GM04503 (cell line): ENCODE measurements around the gene NUDT2.
"Not testable (repeated sequence)": the region's sequence is repeated elsewhere in the genome, so short reads cannot be mapped to it uniquely, and the experiment has no call there.

Source experiments
- DNase-seq: peaks from one replicate; pipeline ENCODE4 v3.0.0-alpha.2; 2012; ENCODE audit warnings: low read depth

Gene NUDT2

DNA sequence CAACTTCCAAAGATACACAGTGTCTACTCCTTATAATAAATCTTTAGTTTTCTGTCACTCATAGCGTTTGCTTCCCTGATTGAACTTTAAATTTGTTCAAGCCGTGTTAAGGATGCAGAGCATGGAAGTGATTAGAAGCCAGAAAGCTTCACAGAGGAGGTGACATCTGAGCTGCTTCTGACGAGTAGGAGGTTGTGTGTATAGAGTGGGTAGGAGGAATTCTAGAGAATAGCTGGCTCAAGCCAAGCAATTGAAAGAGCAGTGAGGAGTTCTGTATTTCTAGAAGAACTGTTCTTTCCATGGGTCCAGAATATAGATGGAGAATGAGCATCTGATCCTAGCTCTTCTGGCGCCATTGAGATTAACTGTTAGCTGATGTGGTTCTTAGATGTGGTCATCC lies 6.0 kb downstream of the NUDT2 start:
- DNase-seq: no peak

GRCh38 chr9:34337403-34337802 lies 8.0 kb downstream of the NUDT2 start:
- no peak for DNase-seq

DNA sequence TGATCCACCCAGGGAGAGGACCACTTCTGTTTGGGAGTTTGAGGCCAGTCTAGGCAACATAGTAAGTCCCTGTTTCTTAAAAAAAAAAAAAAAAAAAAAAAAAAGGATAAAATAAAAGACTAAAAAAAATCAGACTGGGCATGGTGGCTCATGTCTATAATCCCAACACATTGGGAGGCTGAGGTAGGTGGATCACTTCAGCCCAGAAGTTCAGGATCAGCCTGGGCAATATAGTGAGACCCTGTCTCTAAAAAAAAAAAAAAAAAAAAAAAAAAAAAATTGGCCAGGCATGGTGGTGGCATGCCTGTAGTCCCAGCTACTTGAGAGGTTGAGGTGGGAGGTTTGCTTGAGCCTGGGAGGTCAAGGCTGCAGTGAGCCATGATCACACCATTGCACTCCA lies 8.7 kb downstream of the NUDT2 start:
- DNase-seq: not testable (repeated sequence)

GRCh38 chr9:34338665-34339385 lies 9.5 kb downstream of the NUDT2 start:
- DNase-seq: no peak

DNA sequence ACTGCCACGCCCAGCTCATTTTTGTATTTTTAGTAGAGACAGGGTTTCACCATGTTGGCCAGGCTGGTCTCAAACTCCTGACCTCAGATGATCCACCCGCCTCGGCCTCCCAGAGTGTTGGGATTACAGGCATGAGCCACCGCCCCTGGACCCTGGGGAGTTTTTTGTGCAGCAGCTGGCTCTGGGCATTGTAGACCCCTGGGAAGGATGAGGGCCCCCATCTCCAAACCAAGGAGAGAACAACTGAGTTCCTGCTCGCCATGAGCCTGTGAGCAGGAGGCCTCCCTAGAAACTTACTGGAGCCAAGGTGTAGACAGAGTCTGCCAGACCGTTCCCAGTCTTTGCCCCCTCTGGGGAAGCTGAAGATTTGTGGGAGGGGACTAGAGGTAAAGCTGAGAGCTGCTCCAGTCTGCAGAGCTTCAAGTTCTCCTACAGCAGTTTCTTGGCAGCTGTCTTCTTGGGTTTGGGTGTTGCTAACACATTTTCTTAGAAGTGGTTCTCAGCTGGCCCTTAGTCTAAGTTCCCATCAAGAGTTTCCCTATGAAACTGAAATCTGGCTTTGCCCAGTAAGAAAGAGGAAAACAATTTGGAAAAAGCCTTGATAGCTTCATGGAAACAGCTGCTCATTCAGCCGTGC lies 12.4 kb downstream of the NUDT2 start:
- no peak for DNase-seq

DNA sequence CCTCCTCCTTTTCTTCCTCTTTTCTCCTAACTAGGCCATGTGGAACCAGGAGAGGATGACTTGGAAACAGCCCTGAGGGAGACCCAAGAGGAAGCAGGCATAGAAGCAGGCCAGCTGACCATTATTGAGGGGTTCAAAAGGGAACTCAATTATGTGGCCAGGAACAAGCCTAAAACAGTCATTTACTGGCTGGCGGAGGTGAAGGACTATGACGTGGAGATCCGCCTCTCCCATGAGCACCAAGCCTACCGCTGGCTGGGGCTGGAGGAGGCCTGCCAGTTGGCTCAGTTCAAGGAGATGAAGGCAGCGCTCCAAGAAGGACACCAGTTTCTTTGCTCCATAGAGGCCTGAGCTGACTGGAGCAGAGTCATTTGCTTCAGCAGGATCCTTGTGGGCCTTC lies 13.7 kb downstream of the NUDT2 start:
- no peak for DNase-seq

DNA sequence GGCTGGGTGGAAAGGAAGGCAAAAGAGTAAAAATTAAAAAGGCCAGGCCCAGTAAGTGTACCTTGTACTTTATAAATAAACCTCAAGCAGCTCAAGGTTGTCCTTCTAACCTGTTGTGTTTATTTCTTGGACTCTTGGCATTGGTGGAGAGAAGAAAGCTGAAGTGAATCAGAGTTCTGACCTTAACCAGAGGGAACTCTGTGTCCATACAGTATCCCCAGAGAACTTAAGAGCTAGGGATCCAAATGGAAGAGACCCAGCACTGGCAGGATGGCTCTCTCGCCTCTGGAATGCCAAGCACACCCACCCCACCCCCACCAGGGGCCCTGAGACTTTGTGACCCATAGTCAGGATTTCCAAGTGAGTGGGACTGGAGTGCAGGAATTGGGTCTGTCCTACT lies 14.2 kb downstream of the NUDT2 start:
- no peak for DNase-seq

DNA sequence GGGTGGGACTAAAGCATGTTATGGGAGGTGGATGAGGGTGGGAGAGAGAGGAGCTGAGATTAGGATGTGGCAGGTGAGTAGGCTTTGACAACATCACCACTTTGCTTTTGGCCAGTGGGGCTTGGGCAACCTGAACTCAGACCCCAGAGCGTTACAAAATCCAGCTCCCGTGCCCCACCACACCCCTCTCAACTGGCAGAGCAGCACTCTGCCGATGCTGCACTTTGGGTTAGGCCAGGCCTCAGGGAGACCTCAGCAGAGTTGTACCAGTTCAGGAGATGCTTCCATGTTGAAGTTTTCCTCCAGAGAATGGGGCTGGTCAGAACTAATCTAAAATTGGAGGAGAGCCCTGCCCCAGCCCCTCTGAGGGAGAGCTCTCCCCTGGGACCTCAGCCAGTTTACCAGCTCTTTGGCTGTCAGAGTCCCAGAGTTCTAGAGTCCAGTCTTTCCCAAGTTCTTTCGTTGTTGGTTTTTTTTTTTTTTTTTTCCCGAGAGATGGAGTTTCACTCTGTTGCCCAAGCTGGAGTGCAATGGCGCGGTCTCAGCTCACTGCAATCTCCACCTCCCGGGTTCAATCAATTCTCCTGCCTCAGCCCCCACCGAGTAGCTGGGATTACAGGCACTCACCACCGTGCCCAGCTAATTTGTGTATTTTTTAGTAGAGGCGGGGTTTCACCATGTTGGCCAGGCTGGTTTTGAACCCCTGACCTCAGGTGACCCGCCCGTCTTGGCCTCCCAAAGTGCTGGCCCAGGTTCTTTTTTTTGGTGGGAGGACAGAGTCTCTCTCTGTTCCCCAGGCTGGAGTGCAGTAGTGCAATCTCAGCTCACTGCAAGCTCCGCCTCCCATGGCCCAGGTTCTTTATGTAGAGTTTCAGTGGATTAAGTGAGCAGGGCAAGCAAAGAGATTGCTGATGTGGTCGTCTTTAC lies 17.8 kb downstream of the NUDT2 start:
- DNase-seq: no peak

- no peak for DNase-seq
Observed at GRCh38 chr9:34347800-34348158, 18.4 kb downstream of the NUDT2 start.

DNA sequence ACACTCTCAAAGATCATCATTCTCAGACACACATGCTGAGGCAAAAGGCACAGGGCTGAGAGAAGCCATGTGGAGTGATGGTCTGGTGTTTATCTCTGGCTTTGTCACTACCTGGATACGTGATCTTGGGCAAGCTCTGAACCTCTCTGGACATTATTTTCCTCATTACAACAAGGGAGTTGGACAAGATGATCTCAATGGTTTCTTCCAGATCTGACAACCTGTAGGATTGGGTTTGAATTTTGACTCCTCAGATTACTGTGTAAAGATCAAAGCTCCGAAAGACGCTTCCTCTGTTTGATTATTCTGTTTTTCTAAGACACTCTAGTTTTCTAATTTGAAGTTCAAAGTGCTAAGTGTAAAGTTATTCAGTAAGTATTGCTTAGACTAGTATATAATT lies 20.0 kb downstream of the NUDT2 start:
- no peak for DNase-seq

GRCh38 chr9:34352122-34352652 lies 22.8 kb downstream of the NUDT2 start:
- not testable (repeated sequence) for DNase-seq

DNA sequence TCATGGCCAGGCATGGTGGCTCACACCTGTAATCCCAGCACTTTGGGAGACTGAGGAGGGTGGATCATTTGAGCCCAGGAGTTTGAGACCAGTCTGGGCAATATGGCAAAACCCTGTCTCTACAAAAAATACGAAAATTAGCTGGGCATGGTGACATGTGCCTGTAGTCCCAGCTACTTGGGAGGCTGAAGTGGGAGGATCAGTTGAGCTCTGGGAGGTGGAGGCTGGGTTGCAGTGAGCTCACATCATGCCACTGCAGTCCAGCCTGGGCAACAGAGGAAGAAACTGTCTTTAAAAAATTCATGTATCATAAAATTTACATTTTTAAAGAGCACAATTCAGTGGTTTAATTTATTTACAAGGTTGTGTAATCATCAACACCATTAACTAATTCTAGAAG lies 23.6 kb downstream of the NUDT2 start:
- DNase-seq: not testable (repeated sequence)

- DNase-seq: no peak
Observed at GRCh38 chr9:34362614-34363214, 33.3 kb downstream of the NUDT2 start.

- no peak for DNase-seq
Observed at GRCh38 chr9:34363619-34364351, 34.4 kb downstream of the NUDT2 start.

DNA sequence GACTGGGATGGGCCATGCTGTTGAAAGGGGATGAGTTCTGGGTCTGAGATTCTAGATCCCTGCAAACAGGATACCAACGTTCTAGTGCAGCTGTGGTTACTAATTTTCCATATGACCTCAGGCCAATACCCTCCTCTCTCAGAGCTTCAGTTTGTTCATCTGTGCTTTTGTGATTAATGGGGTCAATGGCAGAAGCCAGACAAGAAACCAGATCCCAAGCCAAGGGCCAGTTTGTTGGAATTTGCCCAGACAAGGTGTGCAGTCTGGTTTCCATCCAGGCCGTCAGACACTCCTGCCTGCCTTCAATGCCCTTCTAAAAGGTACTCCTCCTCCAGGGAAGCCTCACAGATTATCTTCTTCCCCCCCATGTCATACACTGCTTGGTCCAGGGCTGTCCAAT lies 35.9 kb downstream of the NUDT2 start:
- no peak for DNase-seq

DNA sequence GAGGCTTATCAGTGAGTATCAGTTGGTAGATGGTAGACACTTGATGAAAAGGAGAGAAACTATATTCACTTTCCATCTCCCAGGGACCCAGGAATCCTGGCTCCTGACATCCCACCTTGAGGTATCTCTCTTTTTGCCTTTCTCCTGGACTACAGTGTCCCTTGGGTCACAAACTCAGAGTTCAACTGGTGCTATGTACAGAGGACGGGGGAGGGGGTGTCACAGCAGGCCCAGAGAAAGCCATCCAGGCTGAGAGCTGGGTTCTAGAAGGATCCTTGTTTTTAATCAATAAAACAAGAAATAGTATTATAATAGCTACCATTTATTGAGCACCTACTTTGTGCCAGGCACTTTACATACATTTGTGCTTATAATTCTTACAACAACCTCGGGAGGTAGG lies 37.0 kb downstream of the NUDT2 start:
- no peak for DNase-seq

DNA sequence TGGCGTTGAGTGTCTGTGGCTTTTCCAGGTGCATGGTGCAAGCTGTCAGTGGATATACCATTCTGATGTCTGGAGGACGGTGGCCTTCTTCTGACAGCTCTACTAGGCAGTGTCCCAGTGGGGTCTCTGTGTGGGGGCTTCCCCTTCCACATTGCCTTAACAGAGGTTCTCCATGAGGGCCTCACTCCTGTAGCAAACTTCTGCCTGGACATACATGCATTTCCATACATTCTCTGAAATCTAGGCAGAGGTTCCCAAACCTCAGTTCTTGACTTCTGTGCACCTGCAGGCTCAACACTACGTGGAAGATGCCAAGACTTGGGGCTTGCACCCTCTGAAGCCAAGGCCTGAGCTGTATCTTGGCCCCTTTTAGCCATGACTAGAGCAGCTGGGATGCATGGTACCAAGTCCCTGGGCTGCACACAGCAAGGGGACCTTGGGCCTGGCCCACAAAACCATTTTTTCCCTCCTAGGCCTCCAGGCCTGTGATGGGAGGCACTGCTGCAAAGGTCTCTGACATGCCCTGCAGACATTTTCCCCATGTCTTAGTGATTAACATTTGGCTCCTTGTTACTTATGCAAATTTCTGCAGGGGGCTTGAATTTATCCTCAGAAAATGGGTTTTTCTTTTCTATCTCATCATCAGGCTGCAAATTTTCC lies 38.5 kb downstream of the NUDT2 start:
- DNase-seq: not testable (repeated sequence)

GRCh38 chr9:34368796-34369195 lies 39.4 kb downstream of the NUDT2 start:
- not testable (repeated sequence) for DNase-seq

DNA sequence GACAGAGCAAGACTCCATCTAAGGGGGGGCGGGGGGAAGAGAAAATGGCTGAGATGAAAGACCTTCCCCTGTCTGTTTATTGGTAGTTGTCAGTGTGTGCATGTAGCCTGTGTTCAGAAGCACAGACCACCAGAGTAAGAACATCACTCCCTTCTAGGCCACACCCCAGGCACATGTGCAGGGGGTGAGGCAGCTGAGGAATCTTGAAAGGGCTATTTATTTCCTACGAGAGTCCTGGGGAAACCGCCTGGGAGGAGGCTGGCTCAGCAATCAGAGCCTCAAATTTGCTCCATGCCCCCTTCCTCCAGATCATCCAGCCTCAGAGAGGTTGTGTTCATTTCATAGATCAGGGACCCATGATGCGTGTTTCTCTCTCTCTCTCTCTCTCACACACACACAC lies 40.3 kb downstream of the NUDT2 start:
- no peak for DNase-seq

DNA sequence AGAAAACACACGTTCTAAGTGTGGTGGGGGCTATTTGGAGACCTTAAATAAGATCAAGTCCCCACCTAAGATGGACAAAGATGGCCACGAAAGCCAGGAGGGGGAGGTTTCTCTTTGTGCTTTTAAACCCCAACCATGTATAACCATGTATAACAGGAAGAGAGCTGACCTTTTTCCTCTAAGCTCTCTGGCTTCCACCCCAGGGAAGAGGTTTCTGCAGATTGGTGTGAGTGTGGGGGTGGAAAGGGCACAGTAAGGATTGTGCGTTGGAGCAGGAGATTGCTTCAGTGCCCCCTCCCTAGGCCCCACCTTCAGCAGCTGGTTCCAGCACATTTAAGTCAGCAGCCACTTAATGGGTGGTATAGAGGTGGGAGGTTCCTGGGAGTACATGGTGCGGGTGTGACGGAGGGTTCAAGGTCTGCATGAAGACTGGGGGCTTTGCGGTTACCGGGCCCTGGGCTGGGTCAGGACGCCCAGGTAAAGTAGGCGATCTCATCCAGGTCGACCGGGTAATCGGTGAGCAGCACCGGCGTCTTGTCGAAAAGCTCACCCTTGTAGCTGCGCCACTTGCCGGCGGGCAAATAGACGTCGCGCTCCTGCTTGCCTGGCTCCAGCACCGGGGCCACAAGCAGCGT lies 41.1 kb downstream of the NUDT2 start:
- DNase-seq: no peak
